SU-DHL-6 (cell line): ENCODE measurements around the gene ARFGAP3.

Experiments
- CTCF ChIP-seq: fragments of 200-600 bp; sonication (generic); IDR thresholded peaks from one replicate; pipeline ENCODE4 v1.5.1; 2017; ENCODE audit warnings: antibody characterized with exemption, mild to moderate bottlenecking, low read length, moderate library complexity; ENCODE audit not compliant: insufficient read depth, poor library complexity, severe bottlenecking
- EZH2phosphoT487 ChIP-seq: fragments of 200-600 bp; sonication (generic), shearing (Covaris generic); conservative IDR thresholded peaks from 2 replicates; pipeline ENCODE4 v1.6.1; 2018; ENCODE audit warnings: mild to moderate bottlenecking, antibody characterized with exemption, low read length, moderate library complexity, mixed read lengths

- TF ChIP-seq CTCF = no peak
- no peak for TF ChIP-seq EZH2phosphoT487
Measured at GRCh38 chr22:42877158-42877557, 20.1 kb upstream of the ARFGAP3 start.
